PC-9 (cell line): ENCODE data around the gene MIGA1. TPM values are rescaled to one million over a fixed set of nuclear protein-coding genes. Genes with fewer than 3 reads are reported as not detected.
"Not testable (repeated sequence)": the region's sequence is repeated elsewhere in the genome, so short reads cannot be mapped to it uniquely, and the experiment has no call there.

ENCODE experiments used
- BruUV-seq: library from RNA; stranded (reverse); fragments of 400-500 nt; replicated peaks from 2 replicates; lab custom pipeline; 2021; lab: Mats Ljungman, UMichigan
- CTCF ChIA-PET: fragments of 300-600 bp; sonication (Branson Sonifier 250); formaldehyde crosslinking; loops from one replicate; lab custom pipeline; 2022; ENCODE audit warnings: antibody characterized with exemption; lab: Charles Lee
- POLR2A ChIA-PET: fragments of 300-600 bp; sonication (Branson Sonifier 250); formaldehyde crosslinking; loops from one replicate; lab custom pipeline; 2022; ENCODE audit warnings: antibody characterized with exemption; ENCODE audit not compliant: unreplicated experiment; lab: Charles Lee
- DNase-seq, 2 experiments: peaks; one replicate each; pipeline versions ENCODE4 v3.0.0 to v3.0.0-alpha.2; 2015 to 2022; ENCODE audit warnings: mixed read lengths in 1 of 2
- H2AFZ ChIP-seq: fragments of 200-600 bp; sonication (generic); 2 replicates; pipeline ENCODE4 v1.8.1; 2017; ENCODE audit warnings: antibody characterized with exemption
- H3F3A ChIP-seq: fragments of 200-600 bp; sonication (generic); 2 replicates; pipeline ENCODE4 v1.8.1; 2017; ENCODE audit warnings: antibody characterized with exemption, mild to moderate bottlenecking, low read depth; ENCODE audit not compliant: insufficient read depth
- H3K27ac ChIP-seq: fragments of 200-600 bp; sonication (generic); 2 replicates; pipeline ENCODE4 v1.6.1; 2016; ENCODE audit warnings: mixed run types
- H3K27me3 ChIP-seq: fragments of 200-600 bp; sonication (generic); 2 replicates; pipeline ENCODE4 v1.6.1; 2016; ENCODE audit warnings: low read depth, mixed run types; ENCODE audit not compliant: insufficient read depth
- H3K36me3 ChIP-seq: fragments of 200-600 bp; sonication (generic); 2 replicates; pipeline ENCODE4 v1.6.1; 2016; ENCODE audit warnings: low read depth, mixed run types
- H3K4me1 ChIP-seq: fragments of 200-600 bp; sonication (generic); replicated peaks from 2 replicates; pipeline ENCODE4 v1.6.1; 2016; ENCODE audit warnings: mixed run types; ENCODE audit not compliant: insufficient read depth
- H3K4me2 ChIP-seq: fragments of 200-600 bp; sonication (generic); 2 replicates; pipeline ENCODE4 v1.6.1; 2017; ENCODE audit warnings: mixed run types
- H3K4me3 ChIP-seq: fragments of 200-600 bp; sonication (generic); 2 replicates; pipeline ENCODE4 v1.6.1; 2016; ENCODE audit warnings: mixed run types
- H3K79me2 ChIP-seq: fragments of 200-600 bp; sonication (generic); 2 replicates; pipeline ENCODE4 v1.6.1; 2017; ENCODE audit warnings: low read depth, mixed run types
- H3K9me2 ChIP-seq: fragments of 200-600 bp; sonication (generic); 2 replicates; pipeline ENCODE4 v1.8.1; 2017; ENCODE audit warnings: mild to moderate bottlenecking; ENCODE audit not compliant: insufficient read depth
- H3K9me3 ChIP-seq: fragments of 200-600 bp; sonication (generic); 2 replicates; pipeline ENCODE4 v1.8.1; 2016; ENCODE audit warnings: low read depth; ENCODE audit not compliant: insufficient read depth
- H4K20me1 ChIP-seq: fragments of 200-600 bp; sonication (generic); 2 replicates; pipeline ENCODE4 v1.8.1; 2017; ENCODE audit not compliant: insufficient read depth
- EZH2 ChIP-seq: fragments of 200-600 bp; sonication (generic); IDR thresholded peaks from 2 replicates; pipeline ENCODE4 v1.8.0; 2017; ENCODE audit warnings: antibody characterized with exemption, low read depth
- intact Hi-C: fragments of 100-400 bp; cut with micrococcal nuclease; formaldehyde crosslinking; loops from one replicate; pipeline ENCODE4 v1.10.0; 2022; ENCODE audit not compliant: unreplicated experiment
- total RNA-seq: library from RNA; stranded (reverse); gene quantifications from 2 replicates; pipeline ENCODE4 v1.2.3, GENCODE V29; 2021
- TF ChIP-seq, protein P1 (sequence below): fragments of 200-600 bp; sonication (generic); conservative IDR thresholded peaks from 2 replicates; pipeline ENCODE4 v1.6.1; 2017; ENCODE audit warnings: mixed run types, antibody characterized with exemption, mild to moderate bottlenecking, moderate library complexity

The MIGA1 gene
- total RNA-seq, 1 experiment from 2014 or later: 11.5 TPM

DNA sequence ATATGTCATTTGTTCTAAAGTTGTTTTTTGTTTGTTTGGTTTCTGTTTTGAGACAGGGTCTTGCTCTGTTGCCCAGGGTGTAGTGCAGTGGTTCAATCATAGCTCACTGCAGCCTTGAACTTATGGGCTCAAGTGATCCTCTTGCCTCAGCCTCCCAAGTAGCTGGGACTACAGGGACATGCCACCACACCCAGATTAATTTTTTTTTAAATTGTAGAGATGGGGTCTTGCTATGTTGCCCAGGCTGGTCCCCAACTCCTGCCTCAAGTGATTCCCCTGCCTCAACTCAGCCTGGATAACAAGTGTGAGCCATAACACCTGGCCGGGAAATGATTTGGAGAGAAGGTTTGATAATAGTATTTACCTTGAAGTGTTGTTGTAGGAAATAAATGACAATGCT is 127.2 kb downstream of the MIGA1 start:
- H3K36me3 ChIP-seq: no peaks in the 10 kb centered on the region
- intact Hi-C loops: loop anchor here (10.0 kb wide), 1 partner anchor 372 kb away; no protein-coding TSS in a partner anchor
- H3K9me2 ChIP-seq: no peaks in the 10 kb centered on the region
- H3K27me3 ChIP-seq: no peaks in the 10 kb centered on the region
- no peaks in the 10 kb centered on the region for H3K9me3 ChIP-seq
- ChIA-PET POLR2A (no interaction called here), CTCF (no interaction called here)
- no peaks in the 10 kb centered on the region for H3K4me1 ChIP-seq
- no peak overlapping the region for H3K4me3 ChIP-seq
- TF ChIP-seq, protein P1, sequence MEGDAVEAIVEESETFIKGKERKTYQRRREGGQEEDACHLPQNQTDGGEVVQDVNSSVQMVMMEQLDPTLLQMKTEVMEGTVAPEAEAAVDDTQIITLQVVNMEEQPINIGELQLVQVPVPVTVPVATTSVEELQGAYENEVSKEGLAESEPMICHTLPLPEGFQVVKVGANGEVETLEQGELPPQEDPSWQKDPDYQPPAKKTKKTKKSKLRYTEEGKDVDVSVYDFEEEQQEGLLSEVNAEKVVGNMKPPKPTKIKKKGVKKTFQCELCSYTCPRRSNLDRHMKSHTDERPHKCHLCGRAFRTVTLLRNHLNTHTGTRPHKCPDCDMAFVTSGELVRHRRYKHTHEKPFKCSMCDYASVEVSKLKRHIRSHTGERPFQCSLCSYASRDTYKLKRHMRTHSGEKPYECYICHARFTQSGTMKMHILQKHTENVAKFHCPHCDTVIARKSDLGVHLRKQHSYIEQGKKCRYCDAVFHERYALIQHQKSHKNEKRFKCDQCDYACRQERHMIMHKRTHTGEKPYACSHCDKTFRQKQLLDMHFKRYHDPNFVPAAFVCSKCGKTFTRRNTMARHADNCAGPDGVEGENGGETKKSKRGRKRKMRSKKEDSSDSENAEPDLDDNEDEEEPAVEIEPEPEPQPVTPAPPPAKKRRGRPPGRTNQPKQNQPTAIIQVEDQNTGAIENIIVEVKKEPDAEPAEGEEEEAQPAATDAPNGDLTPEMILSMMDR: no peak
- TF ChIP-seq EZH2: no peak
- H2AFZ ChIP-seq: no peak overlapping the region
- BruUV-seq: no TSS peak
- H3K4me2 ChIP-seq: no peak overlapping the region
- DNase-seq: no peak
- H3K27ac ChIP-seq: no peak overlapping the region
- no peaks in the 10 kb centered on the region for H3K79me2 ChIP-seq
- no peaks in the 10 kb centered on the region for H4K20me1 ChIP-seq
- no peaks in the 10 kb centered on the region for H3F3A ChIP-seq

DNA sequence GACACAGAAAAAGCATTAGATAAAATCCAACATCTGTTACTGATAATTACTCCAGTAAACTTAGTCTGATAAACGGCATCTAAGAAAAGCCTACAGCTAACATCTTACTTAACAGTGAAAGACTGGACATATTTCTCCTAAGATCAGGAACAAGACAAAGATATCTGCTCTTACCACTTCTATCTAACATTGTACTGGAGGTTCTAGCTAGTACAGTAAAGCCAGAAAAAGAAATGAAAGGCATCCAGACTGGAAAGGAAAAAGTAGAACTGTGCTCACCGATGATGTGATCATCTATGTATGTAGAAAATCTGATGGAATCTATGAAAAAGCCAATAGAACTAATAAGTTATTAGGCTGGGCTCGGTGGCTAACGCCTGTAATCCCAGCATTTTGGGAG is 130.7 kb downstream of the MIGA1 start:
- intact Hi-C loops: no loop called here
- ChIA-PET CTCF (no interaction called here), POLR2A (no interaction called here)
- H3K4me3 ChIP-seq: no peak overlapping the region
- no peaks in the 10 kb centered on the region for H3K36me3 ChIP-seq
- no peaks in the 10 kb centered on the region for H3K79me2 ChIP-seq
- TF ChIP-seq, protein P1: no peak
- no peak for TF ChIP-seq EZH2
- H2AFZ ChIP-seq: no peak overlapping the region
- no peaks in the 10 kb centered on the region for H3K4me1 ChIP-seq
- BruUV-seq: no TSS peak
- H3K27me3 ChIP-seq: no peaks in the 10 kb centered on the region
- no peaks in the 10 kb centered on the region for H3K9me2 ChIP-seq
- H3K4me2 ChIP-seq: no peak overlapping the region
- no peaks in the 10 kb centered on the region for H3F3A ChIP-seq
- H3K27ac ChIP-seq: no peak overlapping the region
- H4K20me1 ChIP-seq: no peaks in the 10 kb centered on the region
- no peak for DNase-seq
- no peaks in the 10 kb centered on the region for H3K9me3 ChIP-seq

DNA sequence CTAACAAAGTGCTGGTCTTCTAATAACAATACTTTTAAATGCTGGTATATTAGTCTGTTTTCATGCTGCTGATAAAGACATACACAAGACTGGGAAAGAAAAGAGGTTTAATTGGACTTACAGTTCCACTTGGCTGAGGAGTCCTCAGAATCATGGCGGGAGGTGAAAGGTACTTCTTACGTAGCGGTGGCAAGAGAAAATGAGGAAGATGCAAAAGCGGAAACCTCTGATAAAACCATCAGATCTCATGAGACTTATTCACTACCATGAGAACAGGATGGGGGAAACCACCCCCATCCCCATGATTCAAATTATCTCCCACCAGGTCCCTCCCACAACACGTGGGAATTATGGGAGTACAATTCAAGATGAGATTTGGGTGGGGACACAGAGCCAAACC is 139.5 kb downstream of the MIGA1 start:
- H4K20me1 ChIP-seq, H2AFZ ChIP-seq, H3K4me1 ChIP-seq, H3F3A ChIP-seq, H3K9me2 ChIP-seq, H3K27ac ChIP-seq, H3K79me2 ChIP-seq, DNase-seq, CTCF ChIA-PET, H3K9me3 ChIP-seq, H3K27me3 ChIP-seq, POLR2A ChIA-PET, H3K36me3 ChIP-seq, intact Hi-C loops, H3K4me3 ChIP-seq, BruUV-seq, H3K4me2 ChIP-seq: not testable (repeated sequence)

DNA sequence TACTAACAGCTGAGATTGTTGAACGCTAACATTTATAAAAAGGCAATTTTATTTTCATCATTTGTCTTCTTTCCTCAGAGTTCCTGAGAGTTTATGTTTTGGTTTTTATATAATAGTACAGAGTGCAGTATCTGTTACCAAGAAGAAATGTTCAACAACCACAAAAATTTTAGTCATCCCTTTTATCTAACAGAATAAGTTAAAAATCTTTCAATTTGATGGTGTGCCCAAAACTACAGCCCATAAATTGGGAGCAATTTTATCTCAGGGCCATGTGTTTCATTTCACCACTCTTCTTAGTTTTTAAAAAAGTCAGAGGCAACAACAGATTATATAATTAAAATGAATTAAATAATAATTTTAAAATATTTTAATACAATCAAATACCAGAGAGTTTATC is 146.1 kb downstream of the MIGA1 start:
- Histone ChIP-seq H3K27me3 (no peaks in the 10 kb centered on the region), H3K9me3 (no peaks in the 10 kb centered on the region), H3F3A (no peaks in the 10 kb centered on the region; the same call in 1 of the 2 replicates), H3K79me2 (no peaks in the 10 kb centered on the region), H4K20me1 (no peaks in the 10 kb centered on the region), H2AFZ (no peak overlapping the region), H3K4me1 (no peaks in the 10 kb centered on the region), H3K27ac (no peak overlapping the region), H3K4me3 (no peak overlapping the region), H3K4me2 (no peak overlapping the region), H3K9me2 (no peaks in the 10 kb centered on the region), H3K36me3 (no peaks in the 10 kb centered on the region)
- CTCF ChIA-PET: no interaction called here
- BruUV-seq: no TSS peak
- no peak for TF ChIP-seq EZH2
- TF ChIP-seq, protein P1: no peak
- DNase-seq: no peak
- POLR2A ChIA-PET: interaction anchor here (0.7 kb wide), 2 partner anchors 144 to 1119 kb away, joined by 3 to 6 read pairs; no protein-coding TSS in a partner anchor
- intact Hi-C loops: no loop called here
